KMS-11 (cell line): ENCODE results near the gene MAST4.

Source experiments
- H2AFZ ChIP-seq: fragments of 200-600 bp; sonication (generic); 2 replicates; pipeline ENCODE4 v1.6.1; 2016; ENCODE audit warnings: antibody characterized with exemption, mixed run types, low read depth
- H3K27ac ChIP-seq: fragments of 200-600 bp; sonication (generic); 2 replicates; pipeline ENCODE4 v1.6.1; 2016; ENCODE audit warnings: mild to moderate bottlenecking, mixed run types
- H3K27me3 ChIP-seq: fragments of 200-600 bp; sonication (generic); 2 replicates; pipeline ENCODE4 v1.6.1; 2017; ENCODE audit warnings: mild to moderate bottlenecking, low read depth, mixed run types, moderate library complexity; ENCODE audit not compliant: insufficient read depth
- H3K36me3 ChIP-seq: fragments of 200-600 bp; sonication (generic); 2 replicates; pipeline ENCODE4 v1.6.1; 2017; ENCODE audit warnings: mild to moderate bottlenecking, mixed run types; ENCODE audit not compliant: insufficient read depth
- H3K4me1 ChIP-seq: fragments of 200-600 bp; sonication (generic); 2 replicates; pipeline ENCODE4 v1.6.1; 2016; ENCODE audit warnings: mild to moderate bottlenecking, low read depth, mixed run types; ENCODE audit not compliant: poor library complexity, severe bottlenecking
- H3K4me2 ChIP-seq: fragments of 200-600 bp; sonication (generic); 2 replicates; pipeline ENCODE4 v1.7.0; 2016; ENCODE audit warnings: mild to moderate bottlenecking, mixed run types
- H3K4me3 ChIP-seq: fragments of 200-600 bp; sonication (generic); IDR thresholded peaks from 2 replicates; pipeline ENCODE4 v1.6.1; 2017; ENCODE audit warnings: low read depth, low read length, mixed read lengths; ENCODE audit not compliant: insufficient read depth
- H3K79me2 ChIP-seq: fragments of 200-600 bp; sonication (generic); 2 replicates; pipeline ENCODE4 v1.6.1; 2016; ENCODE audit warnings: low read depth, mixed run types; ENCODE audit not compliant: insufficient read depth
- H3K9ac ChIP-seq: fragments of 200-600 bp; sonication (generic); 2 replicates; pipeline ENCODE4 v1.6.1; 2016; ENCODE audit warnings: mild to moderate bottlenecking, mixed run types
- H4K20me1 ChIP-seq: fragments of 200-600 bp; sonication (generic); 2 replicates; pipeline ENCODE4 v1.6.1; 2016; ENCODE audit warnings: mild to moderate bottlenecking, mixed run types; ENCODE audit not compliant: insufficient read depth
- TF ChIP-seq, protein P1 (sequence below): fragments of 200-600 bp; sonication (generic); conservative IDR thresholded peaks from 2 replicates; pipeline ENCODE4 v1.6.1; 2017; ENCODE audit warnings: low read depth, mild to moderate bottlenecking, antibody characterized with exemption, low read length, moderate library complexity, mixed read lengths

MAST4 gene

DNA sequence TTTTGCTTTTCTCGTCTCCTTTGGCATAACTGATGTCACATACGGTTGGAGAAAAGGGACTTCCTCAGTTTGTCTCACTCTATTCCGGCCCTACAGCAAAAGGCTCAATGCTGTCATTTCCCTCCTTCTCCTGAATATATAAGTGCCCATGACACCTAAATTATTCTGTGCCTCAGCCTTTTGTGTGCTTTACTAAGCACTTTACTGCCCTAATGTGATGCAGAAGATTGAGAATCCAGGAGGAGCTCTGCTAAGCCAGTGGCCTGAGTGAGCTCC lies 592.8 kb downstream of the MAST4 start:
- TF ChIP-seq, protein P1, sequence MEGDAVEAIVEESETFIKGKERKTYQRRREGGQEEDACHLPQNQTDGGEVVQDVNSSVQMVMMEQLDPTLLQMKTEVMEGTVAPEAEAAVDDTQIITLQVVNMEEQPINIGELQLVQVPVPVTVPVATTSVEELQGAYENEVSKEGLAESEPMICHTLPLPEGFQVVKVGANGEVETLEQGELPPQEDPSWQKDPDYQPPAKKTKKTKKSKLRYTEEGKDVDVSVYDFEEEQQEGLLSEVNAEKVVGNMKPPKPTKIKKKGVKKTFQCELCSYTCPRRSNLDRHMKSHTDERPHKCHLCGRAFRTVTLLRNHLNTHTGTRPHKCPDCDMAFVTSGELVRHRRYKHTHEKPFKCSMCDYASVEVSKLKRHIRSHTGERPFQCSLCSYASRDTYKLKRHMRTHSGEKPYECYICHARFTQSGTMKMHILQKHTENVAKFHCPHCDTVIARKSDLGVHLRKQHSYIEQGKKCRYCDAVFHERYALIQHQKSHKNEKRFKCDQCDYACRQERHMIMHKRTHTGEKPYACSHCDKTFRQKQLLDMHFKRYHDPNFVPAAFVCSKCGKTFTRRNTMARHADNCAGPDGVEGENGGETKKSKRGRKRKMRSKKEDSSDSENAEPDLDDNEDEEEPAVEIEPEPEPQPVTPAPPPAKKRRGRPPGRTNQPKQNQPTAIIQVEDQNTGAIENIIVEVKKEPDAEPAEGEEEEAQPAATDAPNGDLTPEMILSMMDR = no peak
- Histone ChIP-seq H3K79me2 (no peaks in the 10 kb centered on the region), H3K9ac (no peak overlapping the region; the same call in 1 of the 2 replicates), H4K20me1 (no peaks in the 10 kb centered on the region), H3K4me3 (no peak overlapping the region), H3K27me3 (no peaks in the 10 kb centered on the region), H3K4me2 (peak overlapping the region; percentile 79), H2AFZ (peak overlapping the region; percentile 75), H3K36me3 (no peaks in the 10 kb centered on the region), H3K27ac (peak overlapping the region; percentile 75), H3K4me1 (peaks cover 35% of the 10 kb centered on the region)

DNA sequence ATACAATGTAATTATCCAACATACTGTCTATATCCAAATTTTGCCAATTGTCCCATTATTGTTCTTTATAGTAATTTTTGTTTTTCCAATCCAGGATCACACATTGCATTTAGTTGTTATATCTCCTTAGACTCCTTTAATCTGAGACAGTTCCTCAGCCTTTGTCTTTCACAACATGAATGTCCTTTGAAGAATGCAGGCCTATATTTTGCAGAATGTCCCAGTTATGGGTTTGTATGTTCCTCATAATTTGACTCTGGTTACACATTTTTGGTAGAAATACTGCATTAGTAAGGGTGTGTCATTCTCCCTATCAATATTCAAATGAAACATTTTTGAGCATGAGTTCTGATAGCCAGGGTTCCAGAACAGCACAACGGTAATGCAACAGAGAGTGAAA lies 593.7 kb downstream of the MAST4 start:
- H3K27me3 ChIP-seq = no peaks in the 10 kb centered on the region
- H3K36me3 ChIP-seq = no peaks in the 10 kb centered on the region
- TF ChIP-seq, protein P1 = no peak
- H3K27ac ChIP-seq = no peak overlapping the region
- H4K20me1 ChIP-seq = no peaks in the 10 kb centered on the region
- H3K79me2 ChIP-seq = no peaks in the 10 kb centered on the region
- peaks cover 35% of the 10 kb centered on the region for H3K4me1 ChIP-seq
- H3K4me3 ChIP-seq = no peak overlapping the region
- no peak overlapping the region for H3K9ac ChIP-seq
- no peak overlapping the region for H2AFZ ChIP-seq
- H3K4me2 ChIP-seq = no peak overlapping the region

DNA sequence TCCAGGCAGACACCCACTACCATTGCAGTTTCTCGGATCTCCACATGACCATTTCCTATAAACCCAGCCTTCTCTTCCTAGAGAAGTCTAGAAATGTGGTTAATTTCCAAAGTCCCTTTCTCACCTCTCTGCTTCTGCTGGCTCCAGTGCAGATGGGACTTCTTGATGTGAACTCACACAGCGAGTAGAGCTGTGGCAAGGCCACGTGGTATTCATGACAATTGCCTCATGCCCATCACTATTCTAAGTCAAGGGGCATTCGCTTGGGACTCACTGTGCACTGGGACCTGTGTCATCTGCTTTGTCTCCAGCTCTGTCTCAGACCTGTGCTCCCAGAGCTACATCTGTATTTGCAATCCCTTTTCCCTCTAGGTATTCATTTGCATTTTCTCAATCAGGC lies 594.2 kb downstream of the MAST4 start:
- peaks cover 35% of the 10 kb centered on the region for H3K4me1 ChIP-seq
- no peak overlapping the region for H3K4me3 ChIP-seq
- TF ChIP-seq, protein P1 = no peak
- H3K9ac ChIP-seq = no peak overlapping the region
- H3K27ac ChIP-seq = no peak overlapping the region
- H3K4me2 ChIP-seq = no peak overlapping the region
- H3K27me3 ChIP-seq = no peaks in the 10 kb centered on the region
- H3K36me3 ChIP-seq = no peaks in the 10 kb centered on the region
- H2AFZ ChIP-seq = no peak overlapping the region
- no peaks in the 10 kb centered on the region for H4K20me1 ChIP-seq
- H3K79me2 ChIP-seq = no peaks in the 10 kb centered on the region

DNA sequence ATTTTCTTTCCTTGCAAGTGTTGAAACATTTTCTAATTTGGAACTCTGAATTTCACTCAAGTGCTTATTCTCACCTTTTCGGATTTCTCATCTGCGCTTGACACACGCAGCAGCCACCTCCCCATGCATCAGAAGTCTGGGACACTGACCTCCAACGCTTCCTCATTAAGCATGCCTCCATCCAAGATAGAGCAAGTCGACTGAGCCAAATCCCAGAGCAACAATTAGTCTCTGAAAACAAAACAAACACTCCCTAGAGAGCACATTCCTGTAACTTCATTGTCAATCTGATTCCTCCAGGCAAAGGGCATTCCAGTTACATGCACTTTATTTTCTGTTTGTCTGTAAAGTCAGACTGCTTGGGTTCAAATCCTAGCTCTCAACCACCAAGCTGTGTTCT lies 594.7 kb downstream of the MAST4 start:
- H3K4me2 ChIP-seq = no peak overlapping the region
- no peaks in the 10 kb centered on the region for H3K79me2 ChIP-seq
- H4K20me1 ChIP-seq = no peaks in the 10 kb centered on the region
- H3K4me1 ChIP-seq = peaks cover 35% of the 10 kb centered on the region
- H3K9ac ChIP-seq = no peak overlapping the region
- H3K4me3 ChIP-seq = no peak overlapping the region
- H3K27ac ChIP-seq = no peak overlapping the region
- H3K27me3 ChIP-seq = no peaks in the 10 kb centered on the region
- TF ChIP-seq, protein P1 = no peak
- H3K36me3 ChIP-seq = no peaks in the 10 kb centered on the region
- H2AFZ ChIP-seq = no peak overlapping the region
